HG03045 (cell line): ENCODE results near the gene DPH5.
"Not testable (repeated sequence)": the region's sequence is repeated elsewhere in the genome, so short reads cannot be mapped to it uniquely, and the experiment has no call there.

Experiments used
- ATAC-seq: cut with Tn5 transposase; IDR thresholded peaks from one replicate; pipeline ENCODE4 v1.9.1; 2021; ENCODE audit warnings: mild to moderate bottlenecking, moderate library complexity; ENCODE audit not compliant: unreplicated experiment

DPH5 gene

GRCh38 chr1:100989306-100990077, 36.1 kb downstream of the DPH5 start:
- ATAC-seq = no peak

- ATAC-seq = no peak
Observed at GRCh38 chr1:100988121-100988520, 37.5 kb downstream of the DPH5 start.

- no peak for ATAC-seq
Observed at GRCh38 chr1:100982793-100983192, 42.8 kb downstream of the DPH5 start.

- no peak for ATAC-seq
Observed at GRCh38 chr1:100979631-100980030, 46.0 kb downstream of the DPH5 start.

DNA sequence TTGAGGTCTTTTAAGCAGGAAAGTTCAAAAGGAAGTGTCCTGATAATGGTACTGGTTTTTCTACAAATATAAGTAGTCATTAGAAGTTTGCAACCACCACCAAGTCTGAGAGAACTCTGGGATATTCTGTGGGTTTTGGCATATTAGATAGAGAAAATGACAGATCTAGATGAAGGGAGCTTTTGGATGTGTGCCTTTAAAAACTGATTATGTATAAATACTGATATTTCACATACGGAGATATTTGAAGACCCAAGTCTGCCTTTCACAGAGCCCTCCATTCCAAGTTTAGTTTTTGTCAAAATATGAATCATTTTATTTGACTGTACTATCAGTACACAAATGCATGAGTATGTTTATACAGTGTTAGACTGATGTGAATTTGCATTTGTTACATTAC, 48.6 kb downstream of the DPH5 start:
- ATAC-seq = no peak

DNA sequence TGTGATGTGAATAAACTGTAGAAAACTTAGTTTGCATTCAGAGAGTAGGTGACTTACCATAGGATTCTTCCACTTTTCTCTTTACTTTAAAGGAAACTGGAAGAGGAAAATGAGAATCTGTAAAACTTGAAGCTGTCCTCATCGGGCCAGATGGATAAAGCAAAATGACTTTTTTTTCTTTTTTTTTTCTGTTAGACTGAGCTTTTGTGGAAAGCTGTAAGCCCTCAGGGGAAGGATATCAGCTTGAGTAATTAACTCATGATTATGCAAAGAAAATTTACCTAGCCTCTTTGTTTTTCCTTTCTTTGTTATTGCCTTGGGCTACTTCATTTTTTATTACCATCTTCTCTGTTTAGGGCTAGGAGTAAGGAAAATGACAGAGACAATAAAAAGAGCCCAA, 53.4 kb downstream of the DPH5 start:
- ATAC-seq = no peak

- ATAC-seq = no peak
Observed at GRCh38 chr1:100971021-100971420, 54.6 kb downstream of the DPH5 start.

- no peak for ATAC-seq
Observed at GRCh38 chr1:100969327-100969726, 56.3 kb downstream of the DPH5 start.

DNA sequence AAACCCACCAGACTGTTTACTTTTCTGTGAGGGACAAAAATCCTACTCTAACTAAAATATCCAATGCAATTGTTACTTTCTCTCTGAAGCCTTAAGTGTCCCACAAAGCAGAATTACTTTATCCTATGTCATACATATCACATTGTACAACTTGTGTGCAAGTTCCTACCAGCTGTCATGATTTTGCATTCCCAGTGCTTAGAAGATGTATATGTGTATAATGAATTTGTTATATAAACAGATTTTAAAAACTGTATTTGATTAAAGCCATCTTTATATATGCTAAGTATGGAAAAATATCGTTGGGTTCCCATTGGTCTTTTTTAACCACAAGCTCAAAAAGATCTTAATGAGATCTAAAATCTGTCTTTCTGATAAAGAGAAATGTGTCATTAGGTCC, 57.0 kb downstream of the DPH5 start:
- ATAC-seq = no peak

GRCh38 chr1:100960098-100960497, 65.5 kb downstream of the DPH5 start:
- ATAC-seq = no peak

DNA sequence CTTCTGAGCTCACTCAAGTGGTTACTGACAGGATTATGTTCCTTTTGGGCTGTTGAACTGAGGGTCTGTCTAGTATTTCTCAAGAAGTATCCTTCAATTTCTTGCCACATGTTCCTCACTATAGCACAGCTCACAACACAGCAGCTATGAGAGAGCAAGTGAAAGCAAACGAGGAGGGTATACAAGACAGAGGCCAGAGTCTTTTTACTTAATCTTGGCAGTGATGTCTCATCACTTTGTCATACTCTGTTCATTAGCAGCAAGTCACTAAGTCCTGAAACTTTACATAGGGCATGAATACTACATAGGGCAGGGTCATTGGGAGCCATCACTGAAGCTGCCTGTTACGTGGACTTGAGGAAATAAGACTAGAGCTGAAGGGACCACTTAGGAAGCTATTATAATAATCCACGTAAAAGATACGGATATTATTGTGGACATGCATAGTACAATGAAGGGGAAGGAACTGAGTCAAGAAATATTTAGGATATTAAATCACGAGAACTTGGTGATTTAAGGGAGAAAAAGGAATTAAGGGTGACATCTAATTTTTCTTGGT, 66.0 kb downstream of the DPH5 start:
- ATAC-seq = no peak

DNA sequence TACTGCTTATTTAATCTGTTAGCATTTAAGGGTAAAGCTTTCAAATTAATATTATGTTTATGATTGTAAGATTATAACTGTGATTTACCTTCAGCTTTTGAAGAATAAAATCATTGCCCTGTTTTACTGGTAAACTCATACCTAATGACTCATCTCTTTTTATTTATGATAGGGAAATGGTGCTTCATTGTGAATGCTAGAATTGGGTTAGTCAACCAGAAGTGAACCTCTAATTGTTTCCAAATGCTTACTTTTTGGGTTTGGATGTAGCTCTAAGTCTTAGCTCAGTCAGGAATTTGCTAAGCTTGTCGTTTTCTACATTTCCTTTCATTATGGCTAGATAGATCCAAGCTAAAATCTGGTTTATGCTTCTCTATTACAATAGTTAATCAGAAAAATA, 70.3 kb downstream of the DPH5 start:
- ATAC-seq = no peak

GRCh38 chr1:100953960-100954730, 71.4 kb downstream of the DPH5 start:
- ATAC-seq = no peak

DNA sequence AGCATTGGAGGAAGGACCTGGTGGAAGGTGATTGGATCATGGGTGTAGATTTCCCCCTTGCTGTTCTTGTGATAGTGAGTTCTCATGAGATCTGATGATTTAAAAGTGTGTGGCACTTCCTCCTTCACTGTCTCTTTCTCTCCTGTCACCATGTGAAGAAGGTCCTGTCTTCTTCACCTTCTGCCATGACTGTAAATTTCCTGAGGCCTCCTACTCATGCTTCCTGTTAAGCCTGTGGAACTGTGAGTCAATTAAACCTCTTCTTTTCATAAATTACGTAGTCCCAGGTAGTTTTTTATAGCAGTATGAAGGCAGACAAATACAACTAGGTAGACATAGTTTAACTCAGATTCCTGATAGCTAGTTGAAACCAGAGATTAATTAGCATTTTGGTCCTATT, 72.6 kb downstream of the DPH5 start:
- ATAC-seq = not testable (repeated sequence)

- no peak for ATAC-seq
Observed at GRCh38 chr1:100952104-100952745, 73.4 kb downstream of the DPH5 start.

DNA sequence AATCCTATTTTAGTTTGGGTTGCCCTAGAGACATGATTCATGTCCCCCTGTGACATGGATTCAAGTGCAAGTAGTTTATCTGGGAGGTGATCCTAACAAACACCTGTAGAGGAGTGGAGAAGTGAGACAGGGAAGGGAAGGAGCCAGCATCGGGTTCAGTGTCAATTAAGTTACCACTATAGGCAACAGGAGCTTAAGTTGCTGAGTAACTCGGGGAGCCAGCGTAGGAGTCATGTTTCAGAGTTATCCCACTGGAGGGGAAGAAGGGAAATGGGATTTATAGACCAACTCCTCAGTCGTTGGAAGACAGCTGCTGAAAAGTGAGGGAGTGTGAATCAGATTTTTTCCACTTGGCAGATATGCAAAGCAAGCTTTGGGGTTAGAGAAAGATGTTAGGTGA, 74.8 kb downstream of the DPH5 start:
- no peak for ATAC-seq

DNA sequence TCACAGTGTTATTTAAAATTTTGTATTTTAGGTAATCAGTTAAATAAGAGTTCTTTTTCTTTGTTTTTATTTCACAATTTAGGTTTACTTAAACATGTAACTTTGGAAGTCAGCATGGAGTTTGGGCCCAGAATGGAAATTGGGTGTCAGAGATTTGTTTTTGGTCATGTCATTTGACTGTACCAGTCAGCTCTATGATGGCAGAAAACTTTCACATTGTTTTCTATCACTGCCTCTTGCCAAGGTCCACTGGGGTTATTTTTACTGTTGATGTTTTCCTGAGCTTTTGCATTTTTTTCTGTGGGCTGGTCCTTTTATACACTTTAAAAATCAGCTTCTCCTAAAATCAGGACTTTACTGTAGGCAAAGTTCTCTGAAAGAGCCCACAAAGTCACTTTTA, 75.2 kb downstream of the DPH5 start:
- ATAC-seq = no peak

DNA sequence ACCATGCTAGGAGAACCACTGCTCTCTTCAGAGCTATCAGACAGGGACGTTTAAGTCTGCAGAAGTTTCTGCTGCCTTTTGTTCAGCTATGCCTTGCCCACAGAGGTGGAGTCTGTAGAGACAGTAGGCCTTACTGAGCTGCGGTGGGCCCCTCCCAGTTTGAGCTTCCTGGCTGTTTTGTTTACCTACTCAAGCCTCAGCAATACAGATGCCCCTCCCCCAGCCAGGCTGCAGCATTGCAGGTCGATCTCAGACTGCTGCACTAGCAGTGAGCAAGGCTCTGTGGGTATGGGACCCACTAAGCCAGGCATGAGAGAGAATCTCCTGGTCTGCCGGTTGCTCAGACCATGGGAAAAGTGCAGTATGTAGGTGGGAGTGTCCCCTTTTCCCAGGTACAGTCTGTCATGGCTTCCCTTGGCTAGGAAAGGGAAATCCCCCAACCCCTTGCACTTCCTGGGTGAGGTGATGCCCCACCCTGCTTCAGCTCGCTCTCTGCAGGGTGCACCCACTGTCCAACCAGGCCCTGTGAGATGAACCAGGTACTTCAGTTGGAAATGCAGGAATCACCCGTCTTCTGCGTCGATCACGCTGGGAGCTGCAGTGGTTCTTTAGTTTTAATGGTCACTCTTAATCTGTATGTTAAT, 75.9 kb downstream of the DPH5 start:
- peak; percentile 77 for ATAC-seq

GRCh38 chr1:100948721-100949405, 76.7 kb downstream of the DPH5 start:
- ATAC-seq = not testable (repeated sequence)

GRCh38 chr1:100947816-100948215, 77.8 kb downstream of the DPH5 start:
- not testable (repeated sequence) for ATAC-seq
